ENCODE measurements around the gene KHK.

The KHK gene

GRCh38 chr2:27126252-27126710 lies 39.7 kb downstream of the KHK start:
- DNase-seq (ENCODE audit: low read depth, low spot score): no peak

DNA sequence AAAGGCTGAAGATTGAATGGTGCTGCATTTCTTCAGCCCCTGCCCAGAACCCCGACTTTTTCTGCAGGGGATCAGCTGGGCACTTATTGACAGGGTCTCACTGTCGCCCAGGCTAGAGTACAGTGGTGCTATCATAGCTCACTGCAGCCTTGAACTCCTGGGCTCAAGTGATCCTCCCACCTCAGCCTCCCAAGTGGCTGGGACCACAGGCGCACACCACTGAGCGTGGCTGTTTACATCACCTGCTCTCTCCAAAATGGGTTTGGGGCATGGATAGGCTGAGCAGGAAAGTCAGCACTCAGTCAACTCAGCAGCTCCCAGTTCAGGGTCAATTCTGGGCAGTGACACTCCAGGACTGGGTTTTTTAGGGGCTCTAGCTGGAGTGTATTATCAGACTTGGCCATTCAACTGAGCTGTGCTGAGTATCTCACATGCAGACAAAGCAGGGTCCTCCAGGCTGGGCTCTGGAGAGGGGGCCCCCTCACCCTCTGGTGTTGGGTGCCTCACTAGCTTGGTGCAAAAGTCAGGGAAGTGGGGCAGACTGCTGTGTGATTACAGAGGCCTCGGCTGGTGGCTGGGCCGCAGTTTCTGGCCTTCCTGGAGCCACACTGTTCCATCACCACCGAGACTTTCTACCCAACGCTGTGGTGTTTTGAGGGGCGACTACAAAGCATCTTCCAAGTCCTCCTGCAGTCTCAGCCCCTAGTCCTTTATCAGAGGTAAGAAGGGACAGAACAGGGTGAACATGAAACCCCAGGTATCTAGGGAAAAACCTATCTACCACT lies 41.5 kb downstream of the KHK start:
- no peak for DNase-seq (ENCODE audit: low read depth, low spot score)

DNA sequence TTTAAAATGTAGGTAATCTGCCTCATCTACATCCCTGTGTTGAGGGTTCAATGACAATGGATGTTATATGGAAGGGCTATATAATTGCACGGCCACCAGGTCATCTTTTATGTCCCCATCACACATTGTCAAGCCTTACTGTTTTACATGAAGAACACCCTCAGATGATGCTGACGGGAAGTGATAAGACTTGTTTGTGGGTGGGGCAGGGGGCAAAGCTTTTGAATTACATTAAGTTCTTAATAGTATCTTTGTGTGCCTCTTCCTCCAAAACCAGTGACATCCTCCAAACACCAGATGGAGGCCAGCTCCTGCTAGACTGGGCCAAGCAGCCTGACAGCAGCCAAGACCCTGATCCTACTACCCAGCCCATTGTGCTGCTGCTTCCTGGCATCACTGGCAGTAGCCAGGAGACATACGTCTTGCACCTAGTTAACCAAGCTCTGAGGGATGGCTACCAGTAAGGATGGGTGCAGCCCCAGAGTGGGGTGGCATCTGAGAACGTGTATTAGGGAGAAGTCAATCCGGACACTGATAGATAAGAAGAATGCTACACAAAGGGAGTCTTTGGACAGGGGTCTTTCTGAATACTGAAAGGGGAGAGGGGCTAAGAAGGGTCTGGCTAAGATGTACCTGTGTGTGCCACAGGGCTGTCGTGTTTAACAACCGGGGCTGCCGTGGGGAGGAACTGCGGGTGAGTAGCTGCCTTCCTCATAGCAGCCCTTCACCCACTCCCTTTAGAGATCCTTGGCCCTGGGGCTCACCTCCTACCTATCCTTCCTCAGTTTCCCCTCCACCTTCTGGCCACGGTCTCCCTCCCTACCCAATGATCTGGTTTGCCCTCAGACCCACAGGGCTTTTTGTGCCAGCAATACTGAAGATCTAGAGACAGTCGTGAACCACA lies 42.3 kb downstream of the KHK start:
- DNase-seq (ENCODE audit: low read depth, low spot score): no peak

DNA sequence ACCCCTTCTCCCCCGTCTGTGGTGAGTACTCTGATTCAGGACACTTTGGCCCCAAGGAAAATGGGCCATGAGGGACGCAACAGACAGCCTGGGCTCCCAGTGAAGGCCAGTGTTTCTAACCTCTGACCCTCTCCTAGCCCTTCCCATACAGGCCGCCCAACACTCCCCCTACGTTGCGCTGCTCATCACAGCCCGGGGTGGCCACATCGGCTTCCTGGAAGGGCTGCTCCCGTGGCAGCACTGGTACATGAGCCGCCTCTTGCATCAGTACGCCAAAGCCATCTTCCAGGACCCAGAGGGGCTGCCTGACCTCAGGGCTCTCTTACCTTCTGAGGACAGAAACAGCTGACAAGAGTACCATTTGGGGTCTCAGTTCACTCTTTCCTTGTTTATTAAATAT lies 43.8 kb downstream of the KHK start:
- no peak for DNase-seq (ENCODE audit: low read depth, low spot score)

DNA sequence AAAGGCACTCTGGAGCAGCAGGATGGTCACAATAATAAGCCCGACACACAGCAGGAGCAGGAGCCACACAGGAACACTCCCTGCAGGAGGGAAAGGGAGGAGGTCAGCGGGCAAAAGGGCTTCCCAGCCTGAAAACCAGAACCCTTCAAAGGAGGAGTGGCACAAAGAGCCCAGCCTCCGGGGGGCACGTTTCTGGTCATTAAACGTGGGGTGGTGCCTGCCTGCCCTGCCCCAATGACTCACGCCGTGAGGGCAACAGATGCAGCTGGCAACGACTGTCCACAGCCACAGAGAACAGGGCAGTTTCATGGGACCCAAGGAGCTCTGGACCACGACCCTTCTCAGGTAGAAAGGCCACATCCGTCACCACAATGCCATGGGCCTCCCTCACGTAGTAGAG lies 44.9 kb downstream of the KHK start:
- no peak for DNase-seq (ENCODE audit: low read depth, low spot score)

GRCh38 chr2:27133195-27133875 lies 46.8 kb downstream of the KHK start:
- DNase-seq (ENCODE audit: low read depth, low spot score): no peak

DNA sequence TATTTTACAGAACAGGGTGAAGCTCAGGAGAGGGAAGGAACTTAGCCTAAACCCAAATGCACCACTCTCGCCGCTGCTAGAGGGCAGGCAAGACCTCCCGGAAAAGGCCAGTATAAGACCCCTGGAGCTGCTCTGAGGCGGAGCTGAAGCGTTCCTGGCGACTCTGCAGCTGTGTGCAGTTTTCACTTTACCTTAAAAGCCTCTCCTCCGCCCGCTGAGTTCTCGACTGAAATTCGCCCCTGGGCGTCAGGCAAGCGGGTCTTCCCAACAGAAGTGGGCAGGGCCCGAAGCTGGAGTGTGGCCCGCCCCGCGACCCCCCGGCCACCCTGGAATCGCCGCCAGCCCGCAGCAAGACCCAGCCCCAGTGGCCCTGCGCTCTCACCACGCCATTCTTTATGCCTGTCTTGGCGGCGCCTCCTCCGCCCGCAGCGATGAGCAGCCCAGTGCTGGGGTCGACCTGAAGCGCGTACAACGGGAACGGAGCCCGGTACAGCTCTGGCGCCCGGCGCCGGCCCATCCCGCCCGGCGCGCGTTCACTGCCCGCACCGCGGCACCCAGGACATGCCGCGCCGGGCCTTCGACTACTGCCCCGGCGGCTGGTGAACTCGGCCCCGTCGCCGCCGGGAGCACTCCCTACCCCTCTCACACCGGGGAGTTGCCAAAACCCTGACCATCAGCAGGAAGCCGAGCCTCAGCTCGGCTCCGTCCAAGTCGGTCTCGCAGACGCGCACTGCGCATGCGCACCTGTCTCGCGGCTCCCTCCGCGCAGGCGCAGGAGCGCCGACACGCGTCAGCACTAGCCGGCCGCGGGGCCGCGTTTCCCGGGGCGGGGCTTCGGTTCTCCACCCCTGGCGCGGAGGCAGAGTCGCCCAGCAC lies 47.6 kb downstream of the KHK start, which contains the start of gene PREB:
Gene PREB, minus strand, starts transcription at position 732 of the 876 bp plus-strand sequence. Its CDS starts 215 bp downstream, at position 517.
- peak; percentile 90 for DNase-seq (ENCODE audit: low read depth, low spot score)

GRCh38 chr2:27134781-27135477 lies 48.4 kb downstream of the KHK start:
- no peak for DNase-seq (ENCODE audit: low read depth, low spot score)

GRCh38 chr2:27135478-27135955 lies 48.9 kb downstream of the KHK start:
- no peak for DNase-seq (ENCODE audit: low read depth, low spot score)

DNA sequence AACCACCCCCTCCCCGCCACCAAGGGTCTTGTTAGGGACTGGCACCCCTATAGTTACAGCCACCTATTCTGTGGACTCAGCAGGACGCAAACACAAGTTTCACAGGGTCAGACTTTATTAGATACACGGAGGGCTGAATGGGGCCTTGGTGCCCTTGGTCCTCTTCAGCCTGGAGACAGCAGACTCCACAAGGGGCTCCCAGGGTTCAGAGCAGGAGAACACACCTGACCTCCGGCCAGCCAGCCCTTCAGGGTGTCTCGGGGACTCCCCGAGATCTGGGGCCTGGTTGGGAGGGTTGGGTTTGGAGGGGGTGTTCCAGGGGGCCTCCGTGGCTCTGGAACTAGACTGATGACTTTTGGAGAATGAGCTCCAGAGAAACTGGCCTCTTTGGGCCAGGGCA lies 50.2 kb downstream of the KHK start:
- no peak for DNase-seq (ENCODE audit: low read depth, low spot score)

DNA sequence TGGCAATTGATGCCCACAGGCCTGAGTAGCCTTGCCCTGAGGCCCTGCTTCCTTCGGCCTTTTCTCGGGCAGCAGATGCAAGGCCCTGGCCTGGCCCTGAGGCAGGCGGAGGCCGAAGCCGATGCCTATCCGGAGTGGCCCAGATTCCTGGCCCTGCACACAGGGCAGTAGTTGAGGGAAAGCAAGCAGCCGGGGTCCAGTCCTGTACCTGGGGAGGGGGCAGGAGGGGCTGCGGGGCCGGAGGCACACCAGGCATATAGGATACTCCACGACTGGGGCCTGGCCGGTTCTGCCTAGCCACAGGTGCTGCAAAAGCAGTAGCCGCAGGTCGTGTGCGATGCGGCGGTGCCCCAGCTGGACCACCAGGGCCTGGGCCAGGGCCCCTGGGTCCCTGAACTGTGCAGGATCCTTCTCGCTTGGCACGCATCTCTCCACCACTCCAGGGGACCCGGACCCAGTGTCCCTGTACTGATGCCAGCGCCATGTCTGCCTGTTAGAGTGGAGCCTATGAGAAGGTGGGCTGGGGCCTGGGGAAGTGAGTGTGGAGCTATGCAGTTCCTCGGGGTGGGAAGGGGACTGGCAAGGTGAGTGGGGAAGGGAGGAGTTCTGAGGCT lies 50.9 kb downstream of the KHK start:
- no peak for DNase-seq (ENCODE audit: low read depth, low spot score)

DNA sequence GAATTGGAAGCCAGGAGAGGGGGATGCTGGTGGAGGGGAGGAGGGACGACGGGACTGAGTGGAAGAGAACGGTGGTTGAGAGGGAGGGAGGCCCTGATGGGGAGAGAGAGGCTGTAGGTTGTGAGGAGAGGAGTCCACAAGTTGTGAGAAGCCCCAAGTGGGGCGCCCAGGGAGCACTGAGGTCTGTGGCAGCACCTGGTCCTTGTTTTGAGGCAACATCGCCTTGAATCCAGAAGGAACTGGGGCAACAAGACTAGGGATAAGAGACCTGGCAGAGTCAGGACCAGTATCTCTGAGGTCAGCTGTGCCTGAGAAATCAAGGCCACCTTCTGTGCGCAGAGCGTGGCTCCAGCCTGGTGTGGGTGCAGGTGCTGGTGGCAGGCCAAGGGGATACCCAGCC lies 51.5 kb downstream of the KHK start:
- DNase-seq (ENCODE audit: low read depth, low spot score): no peak

DNA sequence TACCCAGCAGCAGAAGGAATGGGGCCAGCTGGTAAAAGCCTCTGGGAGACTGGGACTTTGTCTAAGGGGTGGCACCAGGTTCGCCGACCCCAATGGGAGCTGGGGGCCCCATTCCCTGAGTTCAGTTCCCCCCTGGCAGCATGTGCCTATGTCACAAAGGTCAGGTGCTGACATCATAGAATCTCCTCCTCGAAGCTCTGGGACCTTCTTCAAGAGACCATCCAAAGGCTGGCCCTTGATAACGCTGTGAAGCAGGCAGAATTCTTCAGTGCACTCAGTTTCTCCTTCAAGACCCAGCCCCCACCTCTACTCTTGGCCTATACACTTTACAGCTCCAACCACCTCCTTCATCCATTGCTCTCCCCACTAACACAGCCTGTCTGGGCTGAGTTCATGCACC lies 52.7 kb downstream of the KHK start, which contains the start of gene PRR30:
Gene PRR30, minus strand, starts transcription at position 101 of the 400 bp plus-strand sequence. CDS start 1,081 bp downstream, outside the sequence.
- no peak for DNase-seq (ENCODE audit: low read depth, low spot score)

DNA sequence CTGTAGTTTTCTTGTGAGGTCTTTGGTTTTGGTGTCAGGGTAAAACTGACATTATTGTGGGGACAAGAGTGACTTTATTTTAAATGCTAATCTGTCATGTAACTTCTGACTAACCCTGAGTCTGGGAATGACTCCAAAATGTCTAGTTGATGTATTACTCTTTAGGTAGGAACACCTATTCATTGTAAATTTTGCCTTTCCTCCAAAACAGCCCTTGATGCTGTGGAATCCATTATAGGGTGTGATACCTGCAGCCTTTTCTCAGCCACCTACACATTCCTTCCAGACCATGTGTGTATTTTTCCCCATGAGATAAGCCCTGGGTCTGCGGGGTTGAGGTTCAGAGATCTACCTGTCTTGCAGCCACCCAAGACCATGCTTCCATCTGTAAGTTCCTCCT lies 56.7 kb downstream of the KHK start:
- no peak for DNase-seq (ENCODE audit: low read depth, low spot score)

DNA sequence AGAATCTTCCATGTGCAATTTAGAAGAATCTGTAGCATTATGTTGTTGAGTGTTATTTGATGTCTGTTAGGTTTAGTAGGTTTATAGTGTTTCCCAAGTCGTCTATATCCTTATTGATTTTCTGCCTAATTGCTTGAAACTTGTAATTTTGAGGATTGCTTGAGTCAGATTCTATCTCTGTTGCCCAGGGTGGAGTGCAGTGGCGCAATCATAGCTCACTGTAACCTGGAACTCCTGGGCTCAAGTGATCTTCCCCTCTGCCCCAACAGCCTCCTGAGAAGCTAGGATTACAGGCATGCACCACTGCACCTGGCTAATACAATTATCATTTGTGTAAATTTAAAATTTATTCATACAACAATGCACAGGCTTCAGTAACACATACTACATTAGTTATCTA lies 59.1 kb downstream of the KHK start:
- DNase-seq (ENCODE audit: low read depth, low spot score): no peak

DNA sequence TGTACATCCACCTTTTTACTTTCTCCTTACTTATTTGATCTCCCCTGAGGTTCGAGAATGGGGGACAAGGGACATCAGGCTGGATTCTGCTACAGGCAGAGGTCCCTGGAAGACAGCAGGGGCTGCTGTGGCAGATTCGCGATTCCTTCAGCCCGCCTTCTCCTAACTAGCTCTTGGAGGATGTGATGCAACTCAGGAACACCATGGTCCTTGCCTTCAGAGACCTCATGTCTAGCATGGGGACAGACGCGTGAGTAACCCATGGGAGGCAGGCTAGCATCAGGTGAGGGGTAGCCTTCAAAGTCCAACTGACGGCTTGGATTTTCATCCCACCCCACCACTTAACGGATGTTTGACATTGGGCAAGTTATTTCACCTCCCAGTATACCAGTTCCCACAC lies 61.4 kb downstream of the KHK start:
- no peak for DNase-seq (ENCODE audit: low read depth, low spot score)

GRCh38 chr2:27148801-27149439 lies 62.3 kb downstream of the KHK start, which contains the start of gene TCF23:
TCF23 (plus strand) TSS chr2:27149004; CDS start chr2:27149134, 130 bp downstream.
- DNase-seq (ENCODE audit: low read depth, low spot score): no peak

DNA sequence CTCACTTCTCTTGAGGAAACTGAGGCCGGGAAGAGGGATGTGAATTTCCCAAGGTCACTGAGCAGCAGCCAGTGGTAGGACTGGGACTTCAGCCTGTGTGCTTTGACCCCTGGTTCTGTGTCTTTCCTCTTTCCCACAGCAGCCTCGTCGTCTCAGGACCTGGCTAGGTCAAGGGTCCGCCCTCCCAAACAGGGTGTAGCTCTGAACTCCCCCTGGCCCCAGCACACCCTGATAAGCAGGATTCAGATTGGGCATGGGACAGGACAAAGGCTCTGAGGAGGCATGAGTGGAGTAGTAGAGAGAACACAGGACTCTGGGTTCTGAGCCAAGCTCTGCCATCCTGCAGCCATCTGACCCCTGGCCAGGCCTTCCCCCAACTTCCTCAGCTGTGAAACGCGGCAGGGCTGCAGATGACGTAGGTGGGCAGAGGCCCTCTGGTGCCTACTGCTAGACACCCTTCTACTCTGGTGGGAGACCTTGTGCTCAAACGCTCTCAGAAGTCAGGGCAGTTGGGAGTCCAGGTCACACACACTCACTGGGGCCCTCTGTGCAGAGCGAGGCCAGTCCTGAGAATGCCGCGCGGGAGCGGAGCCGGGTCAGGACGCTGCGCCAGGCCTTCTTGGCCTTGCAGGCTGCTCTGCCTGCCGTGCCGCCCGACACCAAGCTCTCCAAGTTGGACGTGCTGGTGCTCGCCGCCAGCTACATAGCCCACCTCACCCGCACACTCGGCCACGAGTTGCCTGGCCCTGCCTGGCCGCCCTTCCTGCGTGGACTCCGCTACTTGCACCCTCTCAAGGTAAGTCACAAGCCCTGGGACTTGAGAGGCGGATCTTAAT lies 63.2 kb downstream of the KHK start:
- DNase-seq (ENCODE audit: low read depth, low spot score): no peak

Measured in smooth muscle cell of the brain vasculature (primary cell).